ENCODE measurements around the gene YPEL4.

DNA sequence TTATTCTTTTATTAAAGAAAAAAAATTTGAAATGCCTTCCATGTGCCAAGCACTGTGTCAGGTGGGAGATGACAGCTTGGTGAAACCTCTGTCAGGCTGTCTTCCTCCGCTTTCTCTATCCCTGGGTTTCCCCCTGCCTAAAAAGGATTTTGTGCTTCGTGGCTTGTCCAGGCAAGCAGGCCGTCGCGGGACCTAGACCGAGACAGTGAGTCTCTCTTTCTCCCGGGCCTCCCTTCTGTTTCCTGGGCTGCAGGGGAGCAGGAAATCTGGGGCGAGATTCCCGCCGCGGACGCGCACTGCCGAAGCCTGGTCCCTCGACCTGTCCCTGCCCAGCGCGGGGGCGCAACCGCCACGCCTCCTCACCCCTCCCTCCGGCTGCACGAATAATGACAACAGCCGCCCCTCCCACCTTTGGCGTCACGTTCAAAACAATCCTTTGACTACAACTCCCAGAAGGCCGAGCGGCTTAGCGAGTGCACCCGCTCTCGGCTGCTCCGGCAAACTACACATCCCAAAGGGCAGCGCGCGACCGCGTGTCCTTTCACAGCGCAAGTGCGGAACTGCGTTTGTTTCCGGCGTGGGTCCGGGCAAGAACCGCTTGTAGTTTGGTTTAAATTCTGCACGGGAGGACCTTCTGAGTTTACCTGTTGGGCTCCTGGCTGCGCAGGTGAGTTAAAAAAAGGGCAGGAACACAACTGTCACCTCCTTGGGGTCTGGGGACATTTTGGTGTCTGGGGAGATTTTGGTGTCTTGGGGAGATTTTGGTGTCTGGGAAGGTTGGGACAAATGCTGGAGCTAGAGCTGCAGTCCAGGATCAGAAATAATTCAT is 7.7 kb upstream of the YPEL4 start, which contains the start of gene CLP1:
- TF ChIP-seq, protein P1, sequence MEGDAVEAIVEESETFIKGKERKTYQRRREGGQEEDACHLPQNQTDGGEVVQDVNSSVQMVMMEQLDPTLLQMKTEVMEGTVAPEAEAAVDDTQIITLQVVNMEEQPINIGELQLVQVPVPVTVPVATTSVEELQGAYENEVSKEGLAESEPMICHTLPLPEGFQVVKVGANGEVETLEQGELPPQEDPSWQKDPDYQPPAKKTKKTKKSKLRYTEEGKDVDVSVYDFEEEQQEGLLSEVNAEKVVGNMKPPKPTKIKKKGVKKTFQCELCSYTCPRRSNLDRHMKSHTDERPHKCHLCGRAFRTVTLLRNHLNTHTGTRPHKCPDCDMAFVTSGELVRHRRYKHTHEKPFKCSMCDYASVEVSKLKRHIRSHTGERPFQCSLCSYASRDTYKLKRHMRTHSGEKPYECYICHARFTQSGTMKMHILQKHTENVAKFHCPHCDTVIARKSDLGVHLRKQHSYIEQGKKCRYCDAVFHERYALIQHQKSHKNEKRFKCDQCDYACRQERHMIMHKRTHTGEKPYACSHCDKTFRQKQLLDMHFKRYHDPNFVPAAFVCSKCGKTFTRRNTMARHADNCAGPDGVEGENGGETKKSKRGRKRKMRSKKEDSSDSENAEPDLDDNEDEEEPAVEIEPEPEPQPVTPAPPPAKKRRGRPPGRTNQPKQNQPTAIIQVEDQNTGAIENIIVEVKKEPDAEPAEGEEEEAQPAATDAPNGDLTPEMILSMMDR (IDR thresholded peaks at IDR 0.05): no peak
- peak in 1 of 2 donors; percentile 79 for TF ChIP-seq POLR2A (IDR thresholded peaks at IDR 0.05)
